ENCODE results near the gene NDC80.

DNA sequence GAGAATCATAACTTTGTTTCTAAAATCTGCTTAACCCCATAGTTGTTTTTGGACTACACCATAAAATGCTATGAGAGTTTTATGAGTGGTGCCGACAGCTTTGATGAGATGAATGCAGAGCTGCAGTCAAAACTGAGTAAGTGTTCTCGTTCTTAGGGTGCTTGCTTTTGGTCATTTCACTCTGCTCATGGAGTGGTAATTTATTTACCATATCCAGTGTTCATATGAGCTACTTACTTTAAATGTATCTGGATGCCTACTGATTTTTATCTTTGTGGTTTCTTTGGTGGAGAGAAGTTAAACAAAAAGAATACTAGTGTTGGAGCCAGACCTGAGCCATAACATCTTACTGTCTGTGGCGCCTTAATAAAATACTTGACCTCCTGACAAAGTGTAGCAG is 16.4 kb downstream of the NDC80 start:
- TF ChIP-seq, protein P1, sequence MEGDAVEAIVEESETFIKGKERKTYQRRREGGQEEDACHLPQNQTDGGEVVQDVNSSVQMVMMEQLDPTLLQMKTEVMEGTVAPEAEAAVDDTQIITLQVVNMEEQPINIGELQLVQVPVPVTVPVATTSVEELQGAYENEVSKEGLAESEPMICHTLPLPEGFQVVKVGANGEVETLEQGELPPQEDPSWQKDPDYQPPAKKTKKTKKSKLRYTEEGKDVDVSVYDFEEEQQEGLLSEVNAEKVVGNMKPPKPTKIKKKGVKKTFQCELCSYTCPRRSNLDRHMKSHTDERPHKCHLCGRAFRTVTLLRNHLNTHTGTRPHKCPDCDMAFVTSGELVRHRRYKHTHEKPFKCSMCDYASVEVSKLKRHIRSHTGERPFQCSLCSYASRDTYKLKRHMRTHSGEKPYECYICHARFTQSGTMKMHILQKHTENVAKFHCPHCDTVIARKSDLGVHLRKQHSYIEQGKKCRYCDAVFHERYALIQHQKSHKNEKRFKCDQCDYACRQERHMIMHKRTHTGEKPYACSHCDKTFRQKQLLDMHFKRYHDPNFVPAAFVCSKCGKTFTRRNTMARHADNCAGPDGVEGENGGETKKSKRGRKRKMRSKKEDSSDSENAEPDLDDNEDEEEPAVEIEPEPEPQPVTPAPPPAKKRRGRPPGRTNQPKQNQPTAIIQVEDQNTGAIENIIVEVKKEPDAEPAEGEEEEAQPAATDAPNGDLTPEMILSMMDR (IDR thresholded peaks at IDR 0.05; ENCODE audit: low read length) = no peak
- TF ChIP-seq EZH2 (optimal IDR thresholded peaks at IDR 0.05; ENCODE audit: low read depth, low read length) (no peak), EZH2phosphoT487 (IDR thresholded peaks at IDR 0.05; ENCODE audit: low read length) (no peak)
